ENCODE results near the gene CADM2.

GRCh38 chr3:86109434-86109833, 1150.6 kb downstream of the CADM2 start:
- no peak for TF ChIP-seq CTCF (IDR thresholded peaks at IDR 0.05; ENCODE audit: insufficient read depth, low read depth, low read length)
- no peak for TF ChIP-seq EZH2 (IDR thresholded peaks at IDR 0.05; ENCODE audit: insufficient read depth, low read length)
